Thymus (tissue), 11 donors: Measurements from ENCODE around the gene ZDHHC1. TPM values are rescaled to one million over a fixed set of nuclear protein-coding genes. Genes with fewer than 3 reads are reported as not detected.
A peak's percentile ranks its signal among the peaks of the same experiment; 100 is the strongest.
"Not testable (repeated sequence)": the region's sequence is repeated elsewhere in the genome, so short reads cannot be mapped to it uniquely, and the experiment has no call there.

ENCODE experiments used
- DNase-seq, 9 donors: peaks; one replicate each; pipeline ENCODE4 v3.0.0-alpha.2; 2013; ENCODE audit warnings: low spot score in 9 of 9, low read depth in 6 of 9, missing footprints in 1 of 9
- H3K27ac ChIP-seq, 2 donors: one replicate each; pipeline ENCODE4 v1.5.1; 2013; ENCODE audit warnings: control low read depth in 1 of 2, low read depth in 1 of 2, low read length in 1 of 2, mild to moderate bottlenecking in 1 of 2, moderate library complexity in 1 of 2
- H3K27me3 ChIP-seq, 2 donors: one replicate each; pipeline ENCODE4 v1.5.1; 2013; ENCODE audit warnings: low read length in 1 of 2; ENCODE audit not compliant: control insufficient read depth in 2 of 2, insufficient read depth in 1 of 2
- H3K36me3 ChIP-seq, 2 donors: one replicate each; pipeline ENCODE4 v1.5.1; 2013; ENCODE audit warnings: low read length in 1 of 2, mild to moderate bottlenecking in 1 of 2, moderate library complexity in 1 of 2; ENCODE audit not compliant: control insufficient read depth in 2 of 2, insufficient read depth in 2 of 2
- H3K4me1 ChIP-seq, 2 donors: one replicate each; pipeline ENCODE4 v1.5.1; 2013; ENCODE audit warnings: low read length in 2 of 2; ENCODE audit not compliant: control insufficient read depth in 2 of 2, insufficient read depth in 2 of 2
- H3K4me3 ChIP-seq, 2 donors: one replicate each; pipeline ENCODE4 v1.5.1; 2013; ENCODE audit warnings: low read length in 2 of 2, control low read depth in 1 of 2, mild to moderate bottlenecking in 1 of 2
- H3K9me3 ChIP-seq, 2 donors: one replicate each; pipeline ENCODE4 v1.5.1; 2013; ENCODE audit warnings: low read length in 1 of 2, mild to moderate bottlenecking in 1 of 2; ENCODE audit not compliant: control insufficient read depth in 2 of 2, insufficient read depth in 1 of 2
- WGBS: extraction: QIAGEN DNeasy Blood & Tissue Kit; methylation state at CpG from one replicate; pipeline ENCODE4 v1.1.7; 2013; 5-methylcytosine and 5-hydroxymethylcytosine counted together
- polyA plus RNA-seq: library from polyadenylated mRNA; stranded (reverse); fragments of 200-250 nt; gene quantifications from one replicate; pipeline ENCODE4 v1.2.3, GENCODE V29; 2013
- total RNA-seq: library from RNA; stranded (reverse); fragments of 120-200 nt; gene quantifications from one replicate; pipeline ENCODE4 v1.2.4, GENCODE V29; 2013
- donor health status: healthy.

ZDHHC1 gene
- total and polyA plus RNA-seq, 2 donors: 0.52 to 2.5 TPM

DNA sequence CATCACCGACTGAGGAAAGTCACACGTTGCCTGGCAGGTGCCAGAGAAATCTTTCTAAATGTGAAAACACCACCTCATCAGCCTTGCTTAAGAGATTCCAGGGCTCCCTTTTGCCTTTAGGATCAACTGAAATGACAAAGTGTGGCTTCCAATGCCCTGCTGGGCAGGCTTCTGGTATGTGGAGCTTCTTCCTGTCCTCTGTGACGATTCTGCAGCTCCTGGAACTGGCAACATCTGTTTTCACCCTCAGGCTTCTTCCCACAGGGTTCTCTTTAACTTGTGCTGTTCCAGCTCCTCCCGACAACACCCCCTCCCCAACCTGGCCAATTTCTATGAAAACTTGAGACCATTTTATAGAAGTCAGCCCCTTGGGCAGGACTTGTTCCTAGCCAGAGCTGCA, 4.8 kb upstream of the ZDHHC1 start:
- Histone ChIP-seq H3K4me1 (peaks cover 2 to 3% of the 10 kb centered on the region in 2 donors), H3K9me3 (no peaks in the 10 kb centered on the region), H3K27ac (no peak overlapping the region), H3K4me3 (no peak overlapping the region), H3K36me3 (no peaks in the 10 kb centered on the region), H3K27me3 (peaks cover 5 to 79% of the 10 kb centered on the region in 2 donors)
- DNase-seq: no peak
- 92% methylated on average over 4 of the region's 4 CpGs for WGBS

DNA sequence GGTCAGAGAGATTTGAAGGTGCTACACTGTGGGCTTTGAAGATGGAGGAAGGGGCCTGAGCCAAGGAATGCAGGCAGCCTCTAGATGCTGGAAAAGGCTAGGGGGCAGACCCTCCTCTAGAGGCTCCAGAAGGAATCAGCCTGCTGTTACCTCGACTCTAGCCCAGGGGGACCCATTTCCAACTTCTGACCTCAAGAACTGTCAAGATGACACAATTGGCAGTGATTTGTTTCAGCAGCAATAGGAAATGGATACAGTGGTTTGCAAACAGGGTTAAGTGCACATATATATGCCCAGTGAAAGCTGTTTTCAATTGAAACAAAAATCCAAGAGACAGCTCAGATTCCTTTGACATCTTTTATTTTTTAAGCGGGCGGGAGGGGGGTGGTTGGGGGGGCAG, 3.7 kb upstream of the ZDHHC1 start:
- Histone ChIP-seq H3K4me1 (peaks cover 4 to 7% of the 10 kb centered on the region in 2 donors), H3K27ac (no peak overlapping the region), H3K4me3 (no peak overlapping the region), H3K27me3 (peaks cover 11 to 79% of the 10 kb centered on the region in 2 donors), H3K9me3 (no peaks in the 10 kb centered on the region), H3K36me3 (no peaks in the 10 kb centered on the region)
- no peak for DNase-seq
- WGBS: 82% methylated on average over 3 of the region's 3 CpGs

DNA sequence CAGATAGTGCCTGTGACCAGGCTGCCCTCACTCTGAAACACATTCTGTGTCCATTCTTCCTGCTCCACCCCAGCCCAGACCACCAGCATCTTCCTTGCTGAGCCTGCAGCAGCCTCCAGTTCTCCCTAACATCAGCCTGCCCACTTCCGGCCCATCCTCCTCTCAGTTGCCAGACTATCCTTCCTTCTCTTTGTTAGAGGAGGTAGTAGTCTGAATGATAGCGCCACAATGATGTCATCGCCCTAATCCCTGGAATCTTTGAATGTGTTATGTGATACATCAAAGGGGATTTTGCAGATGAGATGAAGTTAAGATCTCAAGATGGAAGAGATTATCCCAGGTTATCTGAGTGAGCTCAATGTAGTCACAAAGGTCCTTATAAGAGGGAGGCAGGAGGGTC, 3.2 kb upstream of the ZDHHC1 start:
- no peak overlapping the region for H3K27ac ChIP-seq
- peaks cover 12 to 79% of the 10 kb centered on the region in 2 donors for H3K27me3 ChIP-seq
- no peaks in the 10 kb centered on the region for H3K36me3 ChIP-seq
- no peak overlapping the region for H3K4me3 ChIP-seq
- DNase-seq: no peak
- 94% methylated on average over 3 of the region's 3 CpGs for WGBS
- peaks cover 4 to 7% of the 10 kb centered on the region in 2 donors for H3K4me1 ChIP-seq
- H3K9me3 ChIP-seq: no peaks in the 10 kb centered on the region

DNA sequence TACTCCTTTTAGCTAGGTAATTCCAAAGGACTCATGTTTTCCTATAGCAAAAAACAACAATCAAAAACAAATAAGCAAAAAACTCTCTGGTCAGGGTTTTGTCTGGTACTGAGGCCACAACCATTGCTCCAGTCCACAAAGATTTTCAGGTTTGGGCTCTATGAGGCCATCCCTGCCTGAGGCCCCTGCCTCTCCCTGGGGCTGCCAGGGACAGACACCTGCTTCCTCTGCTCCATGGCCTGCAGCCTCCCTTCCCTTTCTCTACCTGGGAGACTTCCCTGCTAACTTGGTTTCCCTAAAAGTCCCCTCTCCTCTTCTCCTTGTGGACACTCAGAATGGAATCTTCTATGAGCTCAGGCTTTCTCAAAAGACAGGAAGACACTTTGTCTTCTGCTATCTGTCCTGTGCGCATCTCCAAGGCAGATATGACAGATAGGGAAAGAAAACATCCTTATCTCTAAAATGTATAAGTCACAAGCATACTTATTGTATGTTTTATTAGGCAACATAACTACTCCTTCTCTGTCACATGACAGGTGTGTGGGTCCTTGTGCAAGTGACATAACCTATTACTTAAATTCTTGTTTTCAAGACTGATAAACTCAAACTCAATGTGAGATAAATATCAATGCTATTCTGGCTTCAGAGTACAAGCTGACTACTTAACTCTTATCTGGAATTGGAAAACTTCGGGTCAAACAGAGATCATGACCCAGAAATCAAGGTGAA, 1.2 kb upstream of the ZDHHC1 start:
- DNase-seq: no peak
- no peaks in the 10 kb centered on the region for H3K9me3 ChIP-seq
- WGBS: 96% methylated on average over 2 of the region's 2 CpGs
- H3K27me3 ChIP-seq: peaks cover 15 to 67% of the 10 kb centered on the region in 2 donors
- H3K36me3 ChIP-seq: no peaks in the 10 kb centered on the region
- H3K4me3 ChIP-seq: no peak overlapping the region
- H3K4me1 ChIP-seq: peaks cover 4 to 9% of the 10 kb centered on the region in 2 donors
- no peak overlapping the region for H3K27ac ChIP-seq

DNA sequence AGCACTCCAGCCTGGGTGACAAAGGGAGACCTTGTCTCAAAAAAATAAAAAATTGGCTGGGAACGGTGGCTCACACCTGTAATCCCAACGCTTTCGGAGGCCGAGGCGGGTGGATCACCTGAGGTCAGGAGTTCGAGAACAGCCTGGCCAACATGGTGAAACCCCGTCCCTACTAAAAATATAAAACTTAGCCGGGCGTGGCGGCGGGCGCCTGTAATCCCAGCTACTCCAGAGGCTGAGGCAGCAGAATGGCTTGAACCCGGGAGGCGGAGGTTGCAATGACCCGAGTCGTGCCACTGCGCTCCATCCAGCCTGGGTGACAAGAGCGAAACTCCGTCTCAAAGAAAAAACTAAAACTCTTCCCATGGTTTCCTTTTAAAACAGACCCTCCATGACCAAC, 856 bp downstream of the ZDHHC1 start:
- H3K4me1 ChIP-seq, DNase-seq, H3K9me3 ChIP-seq, H3K27ac ChIP-seq, H3K36me3 ChIP-seq: not testable (repeated sequence)
- peak overlapping the region in 1 of 2 donors; percentile 5 for H3K4me3 ChIP-seq
- peaks cover 15 to 62% of the 10 kb centered on the region in 2 donors for H3K27me3 ChIP-seq
- 98% methylated on average over 19 of the region's 19 CpGs for WGBS

DNA sequence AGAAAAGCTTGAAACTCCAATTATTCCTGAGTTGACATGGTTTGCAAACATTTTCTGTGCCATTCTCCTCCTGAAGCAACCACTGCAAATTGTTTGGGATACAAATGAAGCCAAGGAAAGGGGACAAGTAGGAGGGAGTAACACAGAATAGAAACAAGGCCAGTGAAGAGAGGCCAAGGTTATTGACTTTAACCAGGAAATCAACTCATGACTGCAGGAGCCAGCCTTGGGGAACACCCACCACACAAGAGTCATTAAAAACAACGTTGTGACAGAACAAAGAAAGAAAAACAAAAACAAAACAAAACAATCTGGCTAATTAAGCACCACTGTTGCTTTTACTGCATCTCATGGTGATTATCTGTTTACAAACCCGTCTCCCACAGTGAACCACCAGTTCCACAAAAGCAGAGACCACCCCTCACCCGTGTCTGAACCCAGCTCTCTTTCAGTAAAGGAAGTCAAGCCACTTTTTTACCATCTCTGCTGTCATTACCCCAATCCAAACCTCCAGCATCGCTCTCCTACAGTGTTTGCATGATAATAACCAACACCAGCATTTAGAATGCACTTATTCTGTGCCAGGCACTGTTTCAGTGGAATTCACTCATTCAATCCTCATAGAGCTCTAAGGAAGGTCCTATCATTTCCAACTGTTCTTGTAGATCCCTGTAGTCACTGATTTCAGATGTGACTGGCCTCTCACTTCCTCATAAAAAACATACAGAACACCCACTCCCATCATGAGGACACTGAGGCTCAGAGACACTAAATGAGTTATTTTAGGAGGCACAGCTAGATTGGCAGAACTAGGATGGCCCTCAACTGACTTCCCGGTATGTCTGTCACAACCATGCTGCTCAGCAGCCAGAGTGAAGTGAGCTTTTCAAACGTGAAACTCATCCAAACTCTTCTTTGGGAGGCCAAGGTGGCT, 2.0 kb downstream of the ZDHHC1 start:
- H3K4me3 ChIP-seq: no peak overlapping the region
- H3K27ac ChIP-seq: no peak overlapping the region

DNA sequence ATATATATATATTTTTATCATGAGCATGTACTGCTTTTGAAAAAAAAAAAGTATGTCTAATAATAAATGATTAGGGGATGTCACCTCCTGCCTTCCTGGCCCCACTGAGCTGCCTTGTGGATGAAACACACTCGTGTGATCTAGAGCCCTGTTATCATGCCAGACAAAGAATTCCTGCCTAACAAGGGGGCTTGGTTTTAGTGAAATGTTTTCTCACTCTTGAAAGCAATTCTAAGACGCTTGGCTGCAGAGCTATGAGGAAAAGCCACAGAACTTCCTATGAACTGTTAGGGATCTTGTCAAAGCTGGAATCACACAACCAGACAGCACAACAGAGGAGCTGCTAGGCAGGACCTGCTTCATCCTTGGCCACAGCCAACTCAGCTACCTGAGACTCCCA, 4.0 kb downstream of the ZDHHC1 start:
- H3K4me3 ChIP-seq: no peak overlapping the region
- DNase-seq: no peak
- 72% methylated on average over 2 of the region's 2 CpGs for WGBS
- no peaks in the 10 kb centered on the region for H3K36me3 ChIP-seq
- peaks cover 13 to 41% of the 10 kb centered on the region in 2 donors for H3K27me3 ChIP-seq
- no peak overlapping the region for H3K27ac ChIP-seq
- H3K4me1 ChIP-seq: peaks cover 4 to 10% of the 10 kb centered on the region in 2 donors
- no peaks in the 10 kb centered on the region for H3K9me3 ChIP-seq

More for the DNA sequence above, 2.0 kb downstream of the ZDHHC1 start:
- Histone ChIP-seq H3K4me1 (peaks cover 4 to 10% of the 10 kb centered on the region in 2 donors), H3K27me3 (peaks cover 15 to 57% of the 10 kb centered on the region in 2 donors), H3K9me3 (no peaks in the 10 kb centered on the region), H3K36me3 (no peaks in the 10 kb centered on the region)
- DNase-seq: no peak
- 88% methylated on average over 6 of the region's 6 CpGs for WGBS

DNA sequence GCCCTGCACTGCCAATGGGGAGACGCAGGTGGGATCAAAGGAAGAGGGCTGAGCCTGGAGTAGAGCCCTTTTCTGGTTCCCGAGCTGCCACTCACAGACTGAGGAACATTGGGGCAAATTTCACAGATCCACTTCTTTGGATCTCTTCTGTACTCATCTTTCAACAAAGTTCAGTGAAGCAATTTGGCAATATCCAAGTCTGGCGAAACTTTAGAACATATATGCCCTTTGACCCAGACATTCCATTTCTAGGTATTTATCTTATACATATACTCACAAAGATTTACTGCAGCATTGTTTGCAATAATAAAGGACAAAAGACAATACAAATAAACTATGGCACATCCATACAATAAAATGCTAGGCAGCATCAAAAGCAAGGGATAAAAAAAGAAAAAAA, 4.9 kb downstream of the ZDHHC1 start:
- no peak overlapping the region for H3K27ac ChIP-seq
- H3K4me1 ChIP-seq: peaks cover 4 to 7% of the 10 kb centered on the region in 2 donors
- WGBS: 93% methylated on average over 3 of the region's 3 CpGs

DNA sequence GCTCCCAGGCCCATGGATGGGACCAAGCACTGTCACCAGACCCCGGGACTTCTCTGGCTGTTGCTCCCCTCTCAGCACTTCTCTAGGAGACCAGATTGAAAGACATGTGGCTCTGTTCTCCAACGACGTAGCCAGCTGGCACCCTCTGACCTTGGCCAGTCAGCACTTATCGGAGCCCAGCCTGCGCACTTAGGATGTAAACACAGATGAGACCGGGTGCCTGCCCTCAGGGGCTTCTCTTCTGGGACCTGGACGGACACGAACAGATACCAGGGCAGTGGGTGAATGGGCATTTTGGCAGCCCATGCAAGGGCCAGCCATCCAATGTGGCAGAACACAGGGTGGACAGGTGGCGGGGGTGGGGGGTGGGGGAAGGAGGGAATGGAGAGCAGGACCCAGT, 6.6 kb downstream of the ZDHHC1 start:
- H3K27ac ChIP-seq: no peak overlapping the region

More for the DNA sequence above, 4.9 kb downstream of the ZDHHC1 start:
- Histone ChIP-seq H3K4me3 (no peak overlapping the region), H3K27me3 (peaks cover 10 to 33% of the 10 kb centered on the region in 2 donors), H3K36me3 (no peaks in the 10 kb centered on the region), H3K9me3 (no peaks in the 10 kb centered on the region)
- DNase-seq: no peak

More for the DNA sequence above, 6.6 kb downstream of the ZDHHC1 start:
- Histone ChIP-seq H3K9me3 (no peaks in the 10 kb centered on the region), H3K4me3 (no peak overlapping the region), H3K27me3 (peaks cover 4 to 20% of the 10 kb centered on the region in 2 donors), H3K4me1 (peaks cover 0 to 2% of the 10 kb centered on the region in 2 donors), H3K36me3 (no peaks in the 10 kb centered on the region)
- WGBS: 97% methylated on average over 9 of the region's 9 CpGs
- DNase-seq: no peak
